CD4-positive, CD25-positive, alpha-beta regulatory T cell (primary cell): ENCODE measurements around the gene TAC3. TPM values are rescaled to one million over a fixed set of nuclear protein-coding genes. Genes with fewer than 3 reads are reported as not detected.
A peak's percentile ranks its signal among the peaks of the same experiment; 100 is the strongest.

Source experiments
- ATAC-seq, 2 donors: fragments of 150-1000 bp; cut with Tn5 transposase; one replicate each; pipeline ENCODE4 v1.10.0; 2021; ENCODE audit warnings: low read depth in 2 of 2, moderate number of reproducible peaks in 2 of 2, moderate library complexity in 1 of 2
- DNase-seq, 3 donors: peaks; one replicate each; pipeline versions ENCODE4 v3.0.0 to v3.0.0-alpha.2; 2012 to 2022; ENCODE audit warnings: mixed read lengths in 1 of 3
- H3K27ac ChIP-seq: one replicate; pipeline ENCODE4 v1.7.0; 2013; ENCODE audit warnings: mild to moderate bottlenecking, low read length; ENCODE audit not compliant: insufficient read depth, poor library complexity, severe bottlenecking
- H3K27me3 ChIP-seq: one replicate; pipeline ENCODE4 v1.7.0; 2013; ENCODE audit warnings: low read length; ENCODE audit not compliant: control insufficient read depth, insufficient read depth
- H3K36me3 ChIP-seq: one replicate; pipeline ENCODE4 v1.7.0; 2013; ENCODE audit warnings: mild to moderate bottlenecking, low read length, moderate library complexity; ENCODE audit not compliant: control insufficient read depth, insufficient read depth
- H3K4me1 ChIP-seq: 2 replicates; pipeline ENCODE4 v1.7.0; 2013; ENCODE audit warnings: mild to moderate bottlenecking, low read length; ENCODE audit not compliant: insufficient read depth, control insufficient read depth, poor library complexity, severe bottlenecking
- H3K4me3 ChIP-seq: one replicate; pipeline ENCODE4 v1.7.0; 2013; ENCODE audit warnings: low read depth, mild to moderate bottlenecking, low read length, moderate library complexity
- H3K9me3 ChIP-seq, 2 experiments: 1 replicate in 1 of 2; 2 replicates in 1 of 2; pipeline ENCODE4 v1.7.0; 2013; ENCODE audit warnings: low read length in 2 of 2, mild to moderate bottlenecking in 1 of 2, moderate library complexity in 1 of 2; ENCODE audit not compliant: control insufficient read depth in 2 of 2
- H3K27ac Mint-ChIP-seq, 3 donors: one replicate each; pipeline ENCODE4 v1.8.0; 2020 to 2022; ENCODE audit warnings: mild to moderate bottlenecking in 3 of 3, mixed read lengths in 3 of 3, moderate library complexity in 2 of 3
- H3K27me3 Mint-ChIP-seq: one replicate; pipeline ENCODE4 v1.8.0; 2022; ENCODE audit warnings: mild to moderate bottlenecking, mixed read lengths
- H3K36me3 Mint-ChIP-seq: one replicate; pipeline ENCODE4 v1.8.0; 2020; ENCODE audit warnings: mixed read lengths
- H3K4me1 Mint-ChIP-seq, 4 donors: one replicate each; pipeline ENCODE4 v1.8.0; 2020 to 2022; ENCODE audit warnings: mixed read lengths in 4 of 4, mild to moderate bottlenecking in 1 of 4
- H3K4me3 Mint-ChIP-seq, 4 donors: one replicate each; pipeline ENCODE4 v1.8.0; 2020 to 2022; ENCODE audit warnings: mild to moderate bottlenecking in 4 of 4, mixed read lengths in 4 of 4, moderate library complexity in 3 of 4
- H3K9me3 Mint-ChIP-seq, 7 donors: one replicate each; pipeline ENCODE4 v1.8.0; 2020 to 2022; ENCODE audit warnings: mixed read lengths in 7 of 7, mild to moderate bottlenecking in 3 of 7, moderate library complexity in 2 of 7
- polyA plus RNA-seq, 4 donors: library from polyadenylated mRNA; unstranded; fragments of 300-500 nt; fragmentation: Illumina TruSeq; gene quantifications; one replicate each; pipeline ENCODE4 v1.2.3, GENCODE V29; 2021
- total RNA-seq: library from RNA; stranded (reverse); gene quantifications from one replicate; pipeline ENCODE4 v1.2.3, GENCODE V29; 2022

TAC3 gene
- total and polyA plus RNA-seq, 5 donors from 2014 or later: not detected

- Histone ChIP-seq H3K4me3 (no peak overlapping the region), H3K27me3 (no peaks in the 10 kb centered on the region), H3K27ac (no peak overlapping the region), H3K36me3 (peaks cover 3% of the 10 kb centered on the region), H3K4me1 (peaks cover 4% of the 10 kb centered on the region), H3K9me3 (no peaks in the 10 kb centered on the region)
- Mint-ChIP-seq H3K4me1 (peaks cover 12 to 24% (median 17%) of the 10 kb centered on the region in 4 donors), H3K27ac (peak overlapping the region in 1 of 3 donors; percentile 78), H3K36me3 (peaks cover 25% of the 10 kb centered on the region), H3K9me3 (no peaks in the 10 kb centered on the region), H3K4me3 (no peak overlapping the region), H3K27me3 (peaks cover 6% of the 10 kb centered on the region)
- ATAC-seq: no peak
- no peak for DNase-seq
Measured at GRCh38 chr12:56994231-56994746, 22.0 kb downstream of the TAC3 start.

- ATAC-seq (no peak), DNase-seq (no peak)
- Mint-ChIP-seq H3K27ac (no peak overlapping the region), H3K36me3 (peaks cover 22% of the 10 kb centered on the region), H3K9me3 (no peaks in the 10 kb centered on the region), H3K27me3 (peaks cover 9% of the 10 kb centered on the region), H3K4me3 (no peak overlapping the region), H3K4me1 (peaks cover 4 to 15% (median 8%) of the 10 kb centered on the region in 4 donors)
- H3K27ac ChIP-seq: no peak overlapping the region
- H3K4me1 ChIP-seq: no peaks in the 10 kb centered on the region
- no peaks in the 10 kb centered on the region for H3K9me3 ChIP-seq
- peaks cover 3% of the 10 kb centered on the region for H3K36me3 ChIP-seq
- H3K4me3 ChIP-seq: no peak overlapping the region
- H3K27me3 ChIP-seq: peaks cover 4% of the 10 kb centered on the region
Measured at GRCh38 chr12:56993346-56993745, 23.0 kb downstream of the TAC3 start.

GRCh38 chr12:56991319-56992246 is 24.7 kb downstream of the TAC3 start:
- Mint-ChIP-seq H3K4me1 (peaks cover 4 to 15% (median 8%) of the 10 kb centered on the region in 4 donors), H3K9me3 (peaks cover 0 to 1% (median 0%) of the 10 kb centered on the region in 7 donors), H3K4me3 (no peak overlapping the region), H3K36me3 (peaks cover 16% of the 10 kb centered on the region), H3K27me3 (peaks cover 9% of the 10 kb centered on the region), H3K27ac (no peak overlapping the region)
- Histone ChIP-seq H3K27me3 (peaks cover 4% of the 10 kb centered on the region), H3K36me3 (no peaks in the 10 kb centered on the region), H3K4me3 (no peak overlapping the region), H3K4me1 (no peaks in the 10 kb centered on the region), H3K9me3 (no peaks in the 10 kb centered on the region), H3K27ac (no peak overlapping the region)
- ATAC-seq (no peak), DNase-seq (no peak)

- DNase-seq (no peak), ATAC-seq (no peak)
- H3K4me3 ChIP-seq: no peak overlapping the region
- Mint-ChIP-seq H3K4me1 (peaks cover 4 to 15% (median 8%) of the 10 kb centered on the region in 4 donors), H3K4me3 (no peak overlapping the region), H3K27ac (peak overlapping the region in 1 of 3 donors; percentile 8), H3K36me3 (peaks cover 8% of the 10 kb centered on the region), H3K27me3 (peaks cover 9% of the 10 kb centered on the region), H3K9me3 (peaks cover 0 to 1% (median 0%) of the 10 kb centered on the region in 7 donors)
- H3K36me3 ChIP-seq: no peaks in the 10 kb centered on the region
- H3K9me3 ChIP-seq: no peaks in the 10 kb centered on the region
- H3K27ac ChIP-seq: no peak overlapping the region
- H3K4me1 ChIP-seq: no peaks in the 10 kb centered on the region
- peaks cover 4% of the 10 kb centered on the region for H3K27me3 ChIP-seq
Measured at GRCh38 chr12:56990648-56991318, 25.5 kb downstream of the TAC3 start.

- Histone ChIP-seq H3K9me3 (no peaks in the 10 kb centered on the region), H3K36me3 (no peaks in the 10 kb centered on the region), H3K27ac (no peak overlapping the region), H3K27me3 (peaks cover 4% of the 10 kb centered on the region), H3K4me1 (no peaks in the 10 kb centered on the region), H3K4me3 (no peak overlapping the region)
- H3K27me3 Mint-ChIP-seq: peaks cover 9% of the 10 kb centered on the region
- peaks cover 0 to 1% (median 0%) of the 10 kb centered on the region in 7 donors for H3K9me3 Mint-ChIP-seq
- H3K27ac Mint-ChIP-seq: peak overlapping the region in 1 of 3 donors; percentile 52
- H3K4me1 Mint-ChIP-seq: peaks cover 4 to 15% (median 8%) of the 10 kb centered on the region in 4 donors
- no peak overlapping the region for H3K4me3 Mint-ChIP-seq
- ATAC-seq (no peak), DNase-seq (no peak)
- H3K36me3 Mint-ChIP-seq: peaks cover 7% of the 10 kb centered on the region
Measured at GRCh38 chr12:56989861-56990610, 26.3 kb downstream of the TAC3 start.

- Histone ChIP-seq H3K9me3 (no peaks in the 10 kb centered on the region), H3K4me1 (no peaks in the 10 kb centered on the region), H3K4me3 (no peak overlapping the region), H3K36me3 (no peaks in the 10 kb centered on the region), H3K27ac (no peak overlapping the region), H3K27me3 (peaks cover 4% of the 10 kb centered on the region)
- Mint-ChIP-seq H3K9me3 (peaks cover 0 to 1% (median 0%) of the 10 kb centered on the region in 7 donors), H3K4me1 (peaks cover 4 to 15% (median 8%) of the 10 kb centered on the region in 4 donors), H3K36me3 (peaks cover 7% of the 10 kb centered on the region), H3K27me3 (peaks cover 9% of the 10 kb centered on the region), H3K4me3 (no peak overlapping the region), H3K27ac (no peak overlapping the region)
- DNase-seq: no peak
- no peak for ATAC-seq
Measured at GRCh38 chr12:56988207-56988739, 28.1 kb downstream of the TAC3 start.

- Mint-ChIP-seq H3K36me3 (peaks cover 3% of the 10 kb centered on the region), H3K4me1 (peaks cover 0 to 9% (median 8%) of the 10 kb centered on the region in 4 donors), H3K27ac (no peak overlapping the region), H3K9me3 (peaks cover 0 to 1% (median 0%) of the 10 kb centered on the region in 7 donors), H3K27me3 (peaks cover 9% of the 10 kb centered on the region), H3K4me3 (peak overlapping the region in 2 of 4 donors; percentile 34 to 53)
- peaks cover 4% of the 10 kb centered on the region for H3K27me3 ChIP-seq
- no peaks in the 10 kb centered on the region for H3K4me1 ChIP-seq
- no peaks in the 10 kb centered on the region for H3K9me3 ChIP-seq
- H3K27ac ChIP-seq: no peak overlapping the region
- DNase-seq (peak; percentile 52 to 69 (median 64)), ATAC-seq (peak; percentile 64 to 70)
- no peak overlapping the region for H3K4me3 ChIP-seq
- H3K36me3 ChIP-seq: no peaks in the 10 kb centered on the region
Measured at GRCh38 chr12:56987551-56988053, 28.7 kb downstream of the TAC3 start.
